Measurements from ENCODE around the gene ZNF778.
"Not testable (repeated sequence)": the region's sequence is repeated elsewhere in the genome, so short reads cannot be mapped to it uniquely, and the experiment has no call there.

The ZNF778 gene

DNA sequence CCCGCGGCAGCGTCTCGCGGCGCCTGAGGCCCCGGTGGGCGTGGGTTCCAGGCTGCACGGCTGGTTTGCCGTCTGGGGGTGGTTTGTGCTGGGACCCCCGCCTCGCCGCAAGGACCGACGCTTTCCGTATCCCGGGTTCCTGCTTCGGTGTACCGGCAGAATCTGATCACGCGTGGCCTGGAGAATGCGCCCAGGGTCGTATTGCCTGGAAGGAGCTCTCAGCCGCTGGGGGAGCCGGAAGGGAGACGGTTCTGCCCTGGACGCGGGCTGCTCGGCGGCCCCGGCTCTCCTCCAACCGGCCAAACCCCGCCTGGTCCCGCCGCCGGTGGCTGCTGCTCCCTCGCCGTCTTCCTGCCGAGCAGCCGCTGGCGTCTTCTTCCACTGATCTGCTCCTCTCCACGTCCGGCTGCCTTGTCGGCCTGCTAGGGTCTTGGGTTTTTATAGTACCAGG lies 39.8 kb downstream of the ZNF778 start:
- Histone ChIP-seq H4K20me1 (ENCODE audit: low read depth, low read length) (no peaks in the 10 kb centered on the region), H3K4me2 (ENCODE audit: low read depth, low read length, poor library complexity, severe bottlenecking) (no peak overlapping the region), H3F3A (ENCODE audit: insufficient read depth) (0 out of 2 replicates have a peak, but pooled peaks cover 3% of the 10 kb centered on the region), H3K9ac (ENCODE audit: low read length) (no peak overlapping the region), H2AFZ (ENCODE audit: low read depth, low read length, severe bottlenecking) (no peak overlapping the region), H3K4me3 (ENCODE audit: insufficient read depth, low read length, poor library complexity, severe bottlenecking) (no peak overlapping the region), H3K27me3 (ENCODE audit: low read length) (no peaks in the 10 kb centered on the region), H3K9me2 (replicated peaks; ENCODE audit: insufficient read depth, low read length) (no peaks in the 10 kb centered on the region), H3K79me2 (ENCODE audit: insufficient read depth, low read length) (no peaks in the 10 kb centered on the region), H3K27ac (ENCODE audit: low read depth, low read length) (no peak overlapping the region), H3K36me3 (ENCODE audit: low read length) (no peaks in the 10 kb centered on the region), H3K9me3 (ENCODE audit: insufficient read depth, low read length) (no peaks in the 10 kb centered on the region)
- TF ChIP-seq, protein P1, sequence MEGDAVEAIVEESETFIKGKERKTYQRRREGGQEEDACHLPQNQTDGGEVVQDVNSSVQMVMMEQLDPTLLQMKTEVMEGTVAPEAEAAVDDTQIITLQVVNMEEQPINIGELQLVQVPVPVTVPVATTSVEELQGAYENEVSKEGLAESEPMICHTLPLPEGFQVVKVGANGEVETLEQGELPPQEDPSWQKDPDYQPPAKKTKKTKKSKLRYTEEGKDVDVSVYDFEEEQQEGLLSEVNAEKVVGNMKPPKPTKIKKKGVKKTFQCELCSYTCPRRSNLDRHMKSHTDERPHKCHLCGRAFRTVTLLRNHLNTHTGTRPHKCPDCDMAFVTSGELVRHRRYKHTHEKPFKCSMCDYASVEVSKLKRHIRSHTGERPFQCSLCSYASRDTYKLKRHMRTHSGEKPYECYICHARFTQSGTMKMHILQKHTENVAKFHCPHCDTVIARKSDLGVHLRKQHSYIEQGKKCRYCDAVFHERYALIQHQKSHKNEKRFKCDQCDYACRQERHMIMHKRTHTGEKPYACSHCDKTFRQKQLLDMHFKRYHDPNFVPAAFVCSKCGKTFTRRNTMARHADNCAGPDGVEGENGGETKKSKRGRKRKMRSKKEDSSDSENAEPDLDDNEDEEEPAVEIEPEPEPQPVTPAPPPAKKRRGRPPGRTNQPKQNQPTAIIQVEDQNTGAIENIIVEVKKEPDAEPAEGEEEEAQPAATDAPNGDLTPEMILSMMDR (IDR thresholded peaks at IDR 0.05; ENCODE audit: insufficient read depth, low read length, poor library complexity, severe bottlenecking) = no peak
- no peak for TF ChIP-seq EZH2phosphoT487 (conservative IDR thresholded peaks at IDR 0.05; ENCODE audit: low read length)

DNA sequence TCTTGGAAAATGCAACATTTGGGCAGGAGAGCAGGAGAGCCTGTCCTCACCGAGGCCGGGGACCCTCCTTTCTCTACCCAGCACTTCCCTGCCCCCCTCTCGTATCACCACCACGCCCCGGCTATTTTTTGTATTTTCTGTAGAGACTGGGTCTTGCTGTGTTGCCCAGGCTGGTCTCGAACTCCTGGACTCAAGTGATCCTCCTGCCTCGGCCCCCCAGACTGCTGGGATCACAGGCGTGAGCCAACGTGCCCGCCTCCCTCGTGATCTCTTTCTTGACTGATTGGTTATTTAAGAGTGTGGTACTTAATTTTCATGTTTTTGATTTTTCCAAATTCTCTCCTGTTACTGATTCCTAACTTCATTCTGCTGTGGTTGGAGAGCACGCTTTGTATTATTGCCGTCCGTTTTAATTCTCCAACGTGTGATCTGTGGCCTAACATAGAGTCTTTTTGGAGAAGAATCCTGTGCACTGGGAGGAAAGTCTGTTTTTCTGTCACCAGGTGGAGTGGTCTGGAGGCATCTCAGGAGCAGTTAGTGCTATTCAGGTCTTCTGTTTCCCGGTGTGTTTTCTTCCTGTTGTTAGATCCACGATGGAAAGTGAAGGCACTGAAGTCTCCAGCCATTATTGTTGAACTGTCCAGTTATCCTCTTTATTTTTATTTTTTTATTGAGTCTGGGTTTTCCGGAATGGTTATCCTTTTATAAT lies 40.4 kb downstream of the ZNF778 start:
- Histone ChIP-seq H4K20me1 (ENCODE audit: low read depth, low read length) (no peaks in the 10 kb centered on the region), H3K9me2 (replicated peaks; ENCODE audit: insufficient read depth, low read length) (no peaks in the 10 kb centered on the region), H3K9me3 (ENCODE audit: insufficient read depth, low read length) (no peaks in the 10 kb centered on the region), H3K4me3 (ENCODE audit: insufficient read depth, low read length, poor library complexity, severe bottlenecking) (no peak overlapping the region), H3F3A (ENCODE audit: insufficient read depth) (0 out of 2 replicates have a peak, but pooled peaks cover 3% of the 10 kb centered on the region), H2AFZ (ENCODE audit: low read depth, low read length, severe bottlenecking) (no peak overlapping the region), H3K9ac (ENCODE audit: low read length) (no peak overlapping the region), H3K27me3 (ENCODE audit: low read length) (no peaks in the 10 kb centered on the region), H3K4me2 (ENCODE audit: low read depth, low read length, poor library complexity, severe bottlenecking) (no peak overlapping the region), H3K27ac (ENCODE audit: low read depth, low read length) (no peak overlapping the region), H3K36me3 (ENCODE audit: low read length) (no peaks in the 10 kb centered on the region), H3K79me2 (ENCODE audit: insufficient read depth, low read length) (no peaks in the 10 kb centered on the region)
- TF ChIP-seq, protein P1 (IDR thresholded peaks at IDR 0.05; ENCODE audit: insufficient read depth, low read length, poor library complexity, severe bottlenecking) = no peak
- TF ChIP-seq EZH2phosphoT487 (conservative IDR thresholded peaks at IDR 0.05; ENCODE audit: low read length) = no peak

DNA sequence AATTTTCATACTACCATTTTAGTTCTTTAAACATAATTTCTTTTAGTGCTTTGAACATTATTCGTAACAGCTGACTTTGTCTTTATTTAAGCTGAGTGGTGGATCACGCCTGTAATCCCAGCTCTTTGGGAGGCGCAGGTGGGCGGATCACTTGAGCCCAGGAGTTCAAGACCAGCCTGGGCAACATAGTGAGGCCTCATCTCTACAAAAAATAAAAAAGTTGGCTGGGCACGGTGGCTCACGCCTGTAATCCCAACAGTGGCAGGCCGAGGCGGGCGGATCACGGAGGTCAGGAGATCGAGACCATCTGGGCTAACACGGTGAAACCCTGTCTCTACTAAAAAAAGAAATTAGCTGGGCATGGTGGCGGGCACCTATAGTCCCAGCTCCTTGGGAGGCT lies 42.4 kb downstream of the ZNF778 start:
- H2AFZ ChIP-seq (ENCODE audit: low read depth, low read length, severe bottlenecking); H3K9me3 ChIP-seq (ENCODE audit: insufficient read depth, low read length); H3K27ac ChIP-seq (ENCODE audit: low read depth, low read length); H3K79me2 ChIP-seq (ENCODE audit: insufficient read depth, low read length); H3K27me3 ChIP-seq (ENCODE audit: low read length); H3K4me2 ChIP-seq (ENCODE audit: low read depth, low read length, poor library complexity, severe bottlenecking); H3K36me3 ChIP-seq (ENCODE audit: low read length); H3K9ac ChIP-seq (ENCODE audit: low read length); H4K20me1 ChIP-seq (ENCODE audit: low read depth, low read length); H3K9me2 ChIP-seq (replicated peaks; ENCODE audit: insufficient read depth, low read length); H3F3A ChIP-seq (ENCODE audit: insufficient read depth); H3K4me3 ChIP-seq (ENCODE audit: insufficient read depth, low read length, poor library complexity, severe bottlenecking): not testable (repeated sequence)
